ENCODE data around the gene OR5A1. TPM values are rescaled to one million over a fixed set of nuclear protein-coding genes. Genes with fewer than 3 reads are reported as not detected.
A peak's percentile ranks its signal among the peaks of the same experiment; 100 is the strongest.

OR5A1 gene
- total RNA-seq, 1 experiment from 2014 or later = not detected

- no peaks in the 10 kb centered on the region for H3K9me3 ChIP-seq (ENCODE audit: low read depth, low read length, poor library complexity, severe bottlenecking)
- ChIA-PET POLR2A (ENCODE audit: low non-redundant PET) (interaction anchor here (0.6 kb wide), 1 partner anchor 9 kb away, joined by 4 read pairs; no protein-coding TSS in a partner anchor), CTCF (no interaction called here)
- intact Hi-C loops (cut with micrococcal nuclease; ENCODE audit: unreplicated experiment) = no loop called here
- no peak for TF ChIP-seq EZH2 (IDR thresholded peaks at IDR 0.05; ENCODE audit: borderline replicate concordance, low read depth, low read length, poor library complexity, severe bottlenecking)
- no peak for TF ChIP-seq CTCF (conservative IDR thresholded peaks at IDR 0.05; ENCODE audit: low read depth, low read length)
- H3K36me3 ChIP-seq (ENCODE audit: insufficient read depth, low read length, poor library complexity, severe bottlenecking) = no peaks in the 10 kb centered on the region
- no peak within 1 kb of the TSS for H3K4me3 ChIP-seq (ENCODE audit: low read depth, low read length, poor library complexity, severe bottlenecking)
- no TSS peak for BruUV-seq (replicated peaks)
- no peak within 1 kb of the TSS for H3K27ac ChIP-seq (ENCODE audit: low read depth, low read length, poor library complexity, severe bottlenecking)
- H3K27me3 ChIP-seq (replicated peaks; ENCODE audit: insufficient read depth, low read depth, low read length, poor library complexity) = peaks cover 9% of the 10 kb centered on the region
- H3K4me1 ChIP-seq (ENCODE audit: insufficient read depth, low read length, poor library complexity, severe bottlenecking) = no peaks in the 10 kb centered on the region
- no peak for DNase-seq (ENCODE audit: low spot score)
Observed at GRCh38 chr11:59456661-59457060, 20.4 kb downstream of the OR5A1 start, which contains the start of gene OR4D6. Gene OR4D6, plus strand, starts transcription at chr11:59456961. Its CDS starts 0 bp downstream, at chr11:59456961.

- no peaks in the 10 kb centered on the region for H3K36me3 ChIP-seq (ENCODE audit: insufficient read depth, low read length, poor library complexity, severe bottlenecking)
- H3K27me3 ChIP-seq (replicated peaks; ENCODE audit: insufficient read depth, low read depth, low read length, poor library complexity) = peaks cover 9% of the 10 kb centered on the region
- CTCF ChIA-PET = no interaction called here
- intact Hi-C loops (cut with micrococcal nuclease; ENCODE audit: unreplicated experiment) = no loop called here
- no TSS peak for BruUV-seq (replicated peaks)
- H3K4me1 ChIP-seq (ENCODE audit: insufficient read depth, low read length, poor library complexity, severe bottlenecking) = no peaks in the 10 kb centered on the region
- no peak overlapping the region for H3K4me3 ChIP-seq (ENCODE audit: low read depth, low read length, poor library complexity, severe bottlenecking)
- no peaks in the 10 kb centered on the region for H3K9me3 ChIP-seq (ENCODE audit: low read depth, low read length, poor library complexity, severe bottlenecking)
- TF ChIP-seq EZH2 (IDR thresholded peaks at IDR 0.05; ENCODE audit: borderline replicate concordance, low read depth, low read length, poor library complexity, severe bottlenecking) (no peak), CTCF (conservative IDR thresholded peaks at IDR 0.05; ENCODE audit: low read depth, low read length) (no peak)
- H3K27ac ChIP-seq (ENCODE audit: low read depth, low read length, poor library complexity, severe bottlenecking) = no peak overlapping the region
- POLR2A ChIA-PET (ENCODE audit: low non-redundant PET) = no interaction called here
- DNase-seq (ENCODE audit: low spot score) = no peak
Observed at GRCh38 chr11:59459916-59460315, 23.6 kb downstream of the OR5A1 start.

GRCh38 chr11:59463190-59463641 is 26.9 kb downstream of the OR5A1 start:
- intact Hi-C loops (cut with micrococcal nuclease; ENCODE audit: unreplicated experiment) = no loop called here
- Histone ChIP-seq H3K4me1 (ENCODE audit: insufficient read depth, low read length, poor library complexity, severe bottlenecking) (no peaks in the 10 kb centered on the region), H3K36me3 (ENCODE audit: insufficient read depth, low read length, poor library complexity, severe bottlenecking) (no peaks in the 10 kb centered on the region), H3K27me3 (replicated peaks; ENCODE audit: insufficient read depth, low read depth, low read length, poor library complexity) (no peaks in the 10 kb centered on the region), H3K9me3 (ENCODE audit: low read depth, low read length, poor library complexity, severe bottlenecking) (no peaks in the 10 kb centered on the region), H3K27ac (ENCODE audit: low read depth, low read length, poor library complexity, severe bottlenecking) (no peak overlapping the region), H3K4me3 (ENCODE audit: low read depth, low read length, poor library complexity, severe bottlenecking) (no peak overlapping the region)
- DNase-seq (ENCODE audit: low spot score) = peak; percentile 26
- ChIA-PET POLR2A (ENCODE audit: low non-redundant PET) (no interaction called here), CTCF (no interaction called here)
- TF ChIP-seq CTCF (conservative IDR thresholded peaks at IDR 0.05; ENCODE audit: low read depth, low read length) (0 out of 2 replicates have a peak, but pooled peaks have one; percentile 31), EZH2 (IDR thresholded peaks at IDR 0.05; ENCODE audit: borderline replicate concordance, low read depth, low read length, poor library complexity, severe bottlenecking) (no peak)
- BruUV-seq (replicated peaks) = no TSS peak
